ENCODE results near the gene CAPZB.
"Not testable (repeated sequence)": the region's sequence is repeated elsewhere in the genome, so short reads cannot be mapped to it uniquely, and the experiment has no call there.

CAPZB gene

DNA sequence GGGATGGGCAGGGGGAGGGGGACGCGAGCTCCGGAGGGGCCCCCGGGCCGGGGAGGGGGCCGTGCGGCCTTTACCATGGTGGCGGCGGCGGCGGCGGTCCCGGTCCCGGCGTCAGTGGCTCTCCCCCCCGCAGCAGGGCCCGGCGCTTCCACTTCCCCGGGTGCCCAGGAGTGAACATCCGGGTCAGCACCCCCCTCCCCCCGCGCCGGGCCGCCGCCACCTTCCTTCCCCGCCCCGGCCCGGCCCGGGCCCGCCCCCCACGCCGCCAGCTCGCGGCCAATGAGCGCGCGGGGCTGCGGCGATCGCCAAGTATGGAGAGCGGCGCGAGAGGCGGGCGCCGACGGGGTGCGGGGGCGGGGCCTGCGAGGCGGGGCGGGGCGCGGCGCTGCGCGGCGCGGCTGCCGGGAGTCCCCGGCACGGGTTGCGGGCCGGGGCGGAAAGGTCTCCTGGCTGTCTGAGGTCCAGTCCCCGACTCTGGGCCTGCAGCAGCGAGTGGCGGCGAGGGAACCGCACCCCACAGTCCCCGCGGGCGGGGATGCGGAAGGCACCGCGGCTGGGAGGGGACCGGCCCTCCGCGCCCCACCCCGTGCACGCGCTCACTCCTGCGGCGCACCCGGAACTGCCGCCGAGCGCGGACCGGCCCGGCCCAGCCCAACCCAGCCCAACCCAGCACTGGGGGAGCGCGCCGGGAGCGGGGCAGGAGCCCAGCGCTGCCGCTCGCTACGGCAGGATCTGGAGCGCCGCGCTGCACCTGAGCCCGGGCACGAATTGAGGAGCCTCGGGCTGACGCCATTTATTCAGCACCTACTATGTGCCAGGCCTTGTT, at the start of gene CAPZB:
TSS of gene CAPZB (minus strand) at position 178 of the 826 bp plus-strand sequence. CDS start at position 77, 101 bp downstream.
- peak; percentile 76 for DNase-seq

DNA sequence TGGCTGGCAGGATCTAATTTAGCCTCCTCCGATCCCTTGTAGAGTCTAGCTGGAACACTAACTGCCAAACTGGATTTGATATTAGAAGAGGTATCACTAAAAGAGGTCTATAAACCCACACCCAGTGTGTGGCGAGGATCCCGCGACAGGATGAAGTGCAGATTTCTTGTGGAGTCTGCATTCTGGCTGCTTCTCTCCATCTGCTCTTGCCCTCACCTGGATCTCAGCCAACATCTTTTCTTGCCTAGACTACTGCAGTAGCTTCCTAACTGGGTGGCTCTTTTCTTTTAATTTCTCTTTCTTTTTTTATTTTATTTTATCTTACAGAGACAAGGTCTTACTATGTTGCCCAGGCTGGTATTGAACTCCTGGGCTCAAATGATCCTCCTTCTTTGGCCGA, 48.9 kb upstream of the CAPZB start:
- no peak for DNase-seq

DNA sequence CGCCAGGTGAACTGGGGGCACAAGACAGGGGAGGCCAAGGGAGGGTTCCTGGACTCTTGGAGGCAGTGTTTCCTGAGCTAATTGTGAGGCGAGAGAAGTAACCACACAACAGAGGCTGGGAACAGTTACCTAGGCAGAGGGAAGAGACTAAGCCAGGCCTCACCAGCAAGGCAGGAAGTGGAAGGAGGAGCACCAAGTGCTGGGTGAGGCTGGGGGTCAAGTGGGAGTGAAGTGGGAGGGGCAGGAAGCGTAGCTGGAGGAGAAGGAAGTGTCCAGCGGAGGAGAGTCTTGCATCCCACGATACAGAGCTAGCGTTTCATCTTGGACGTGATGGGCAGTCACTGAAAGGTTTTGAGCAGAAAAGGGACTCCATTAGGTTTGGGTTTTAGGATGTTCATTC, 48.3 kb upstream of the CAPZB start:
- no peak for DNase-seq

DNA sequence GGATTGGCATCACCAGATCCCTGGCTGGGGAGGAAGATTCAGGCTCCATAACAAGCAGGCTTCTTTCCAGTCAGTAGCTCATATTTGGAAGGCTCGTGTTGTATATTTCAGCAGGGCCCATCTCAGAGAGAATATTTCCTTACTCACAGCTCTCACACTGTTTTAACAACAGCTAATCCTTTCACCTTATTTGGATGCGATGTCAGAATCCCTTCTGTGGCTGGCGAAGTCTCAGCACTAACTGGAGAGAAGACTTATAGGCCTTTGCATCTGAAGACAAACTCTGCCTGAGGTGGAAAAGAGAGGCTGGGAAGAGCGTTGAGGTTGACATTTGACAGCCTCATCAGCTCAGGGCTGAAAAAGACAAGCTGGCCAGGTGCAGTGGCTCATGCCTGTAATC, 47.2 kb upstream of the CAPZB start:
- DNase-seq = no peak

DNA sequence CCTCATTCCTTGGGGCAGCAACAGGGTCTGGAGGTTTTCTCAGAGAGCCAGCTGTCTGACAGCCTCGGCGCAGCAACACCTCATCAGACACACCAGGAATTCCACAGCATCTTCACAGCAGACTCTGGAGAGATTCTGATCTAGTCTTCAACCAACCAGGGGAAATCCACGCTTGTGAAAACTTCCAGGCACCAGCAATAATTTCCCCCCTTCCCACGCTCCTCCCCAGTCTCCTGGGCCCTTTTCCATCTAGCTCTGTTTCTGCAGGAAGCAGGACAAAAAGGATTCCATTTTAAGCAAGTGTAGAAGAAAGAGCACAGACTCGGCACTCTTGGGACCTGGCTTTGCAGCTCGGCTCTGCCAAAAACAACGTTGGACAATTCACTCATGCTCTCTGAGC, 44.3 kb upstream of the CAPZB start:
- no peak for DNase-seq

DNA sequence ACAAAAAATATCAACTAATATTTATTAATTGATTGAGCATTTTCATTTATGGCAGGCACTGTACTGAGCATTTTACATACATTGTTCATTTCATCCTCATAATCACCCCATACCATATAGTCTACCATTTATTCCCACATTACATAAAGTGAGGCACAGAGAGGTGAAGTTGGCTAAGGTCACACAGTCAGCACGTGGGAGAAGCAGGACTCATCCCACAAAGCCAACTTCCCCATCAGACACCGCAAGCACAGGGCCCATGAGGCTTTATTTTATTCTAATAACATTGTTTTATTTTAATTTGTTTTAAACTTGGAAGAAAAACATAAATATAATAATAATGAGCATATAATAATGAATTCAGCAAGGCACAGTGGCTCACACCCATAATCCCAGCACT, 43.1 kb upstream of the CAPZB start:
- DNase-seq = no peak

DNA sequence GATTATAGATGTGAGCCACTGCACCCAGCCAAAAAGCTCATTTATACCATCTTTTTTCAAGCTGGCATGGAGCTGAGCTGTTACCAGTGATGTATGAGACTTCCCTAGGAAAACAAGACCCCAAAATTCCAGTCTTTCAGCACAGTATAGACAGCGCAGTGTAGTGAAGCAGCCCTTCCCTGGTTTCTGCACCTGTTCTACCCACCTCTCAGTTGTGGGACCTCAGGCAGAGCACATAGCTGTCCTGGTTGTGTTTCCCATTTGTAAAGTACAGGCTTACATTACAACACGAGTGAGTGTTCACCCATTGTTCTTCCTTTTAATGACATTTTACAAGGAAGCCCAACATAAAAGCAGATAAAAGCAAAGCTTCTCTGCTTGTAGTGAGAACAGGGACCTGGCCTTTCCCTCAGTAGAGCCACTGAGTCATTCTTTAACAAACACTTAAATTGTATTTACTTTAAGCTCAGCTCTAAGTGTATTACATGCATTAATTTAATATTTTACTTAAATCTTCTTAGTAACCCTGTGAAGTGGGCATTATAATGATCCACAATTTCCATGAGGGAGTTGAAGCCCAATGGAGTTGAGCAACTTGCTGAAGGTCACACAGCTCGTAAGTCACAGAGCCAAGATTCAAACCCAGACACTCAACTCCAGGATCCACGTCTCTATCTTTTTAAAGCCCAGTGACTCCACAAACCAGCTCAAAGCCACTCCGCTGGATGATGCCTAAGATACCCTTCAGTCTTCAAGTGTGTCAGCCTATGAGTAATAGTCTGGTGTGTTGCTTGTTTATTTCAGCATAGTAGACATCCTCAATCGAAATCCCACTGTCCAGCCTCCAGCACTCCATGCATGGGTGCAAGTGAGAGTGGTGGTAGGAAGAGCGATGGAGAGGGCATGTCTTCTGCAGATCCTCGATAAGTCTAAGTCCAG, 40.5 kb upstream of the CAPZB start:
- no peak for DNase-seq

DNA sequence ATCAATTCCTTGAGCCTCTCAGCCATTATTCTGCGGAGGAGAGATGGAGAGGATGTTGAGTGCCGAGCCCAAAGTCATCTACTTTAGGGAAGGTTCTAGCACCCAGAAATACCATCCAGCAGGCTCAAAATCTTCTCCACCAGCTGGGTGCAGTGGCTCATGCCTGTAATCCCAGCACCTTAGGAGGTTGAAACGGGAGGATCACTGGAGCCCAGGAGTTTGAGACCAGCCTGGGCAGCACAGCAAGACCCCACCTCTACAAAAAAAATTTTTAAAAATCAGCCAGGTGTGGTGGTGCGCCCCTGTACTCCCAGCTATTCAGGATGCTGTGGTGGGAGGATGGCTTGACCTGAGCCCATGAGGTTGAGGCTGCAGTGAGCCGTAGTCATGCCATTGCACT, 39.5 kb upstream of the CAPZB start:
- no peak for DNase-seq

DNA sequence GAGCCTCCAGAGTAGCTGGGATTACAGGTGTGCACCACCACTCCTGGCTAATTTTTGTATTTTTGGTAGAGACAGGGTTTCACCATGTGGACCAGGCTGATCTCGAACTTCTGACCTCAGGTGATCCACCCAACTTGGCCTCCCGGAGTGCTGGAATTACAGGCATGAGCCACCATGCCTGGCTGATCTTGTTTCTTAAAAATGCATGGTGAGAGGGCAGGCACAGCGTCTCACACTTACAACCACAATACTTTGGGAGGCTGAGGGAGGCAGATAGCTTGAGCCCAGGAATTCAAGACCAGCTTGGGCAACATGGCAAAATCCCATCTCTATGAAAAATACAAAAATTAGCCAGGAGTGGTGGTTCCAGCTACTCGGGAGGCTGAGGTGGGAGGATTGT, 37.2 kb upstream of the CAPZB start:
- DNase-seq = not testable (repeated sequence)

DNA sequence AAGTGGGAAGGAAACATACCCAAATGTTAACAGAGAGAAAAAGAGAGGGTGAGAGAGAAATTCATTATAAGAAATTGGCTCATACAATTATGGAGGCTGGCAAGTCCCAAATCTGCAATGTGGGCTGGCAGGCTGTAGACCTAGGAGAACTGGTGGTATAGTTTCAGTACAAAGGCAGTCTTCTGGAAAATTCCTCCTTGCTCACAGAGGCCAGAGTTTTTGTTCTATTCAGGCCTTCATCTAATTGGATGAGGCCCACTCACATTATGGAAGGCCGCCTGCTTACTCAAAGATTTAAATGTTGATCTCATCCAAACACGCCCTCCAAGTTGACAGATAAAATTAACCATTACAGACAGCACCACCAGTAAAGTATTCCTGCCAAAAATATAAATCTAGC, 36.1 kb upstream of the CAPZB start:
- no peak for DNase-seq

DNA sequence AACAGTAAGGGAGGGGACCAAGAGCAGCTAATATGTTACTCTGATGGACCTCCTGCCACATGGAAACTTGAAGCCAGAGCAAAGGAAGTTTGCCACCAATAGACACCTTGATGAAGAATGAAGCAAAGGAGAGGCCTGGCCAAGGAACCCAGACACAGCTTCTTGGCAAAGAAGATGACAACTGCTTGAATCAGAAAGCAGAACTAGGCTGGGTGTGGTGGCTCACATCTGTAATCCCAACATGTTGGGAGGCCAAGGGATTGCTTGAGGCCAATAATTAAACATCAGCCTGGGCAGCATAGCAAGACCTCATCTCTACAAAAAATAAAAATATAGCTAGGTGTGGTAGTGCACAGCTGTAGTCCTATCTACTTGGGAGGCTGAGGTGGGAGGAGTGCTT, 31.7 kb upstream of the CAPZB start:
- no peak for DNase-seq

DNA sequence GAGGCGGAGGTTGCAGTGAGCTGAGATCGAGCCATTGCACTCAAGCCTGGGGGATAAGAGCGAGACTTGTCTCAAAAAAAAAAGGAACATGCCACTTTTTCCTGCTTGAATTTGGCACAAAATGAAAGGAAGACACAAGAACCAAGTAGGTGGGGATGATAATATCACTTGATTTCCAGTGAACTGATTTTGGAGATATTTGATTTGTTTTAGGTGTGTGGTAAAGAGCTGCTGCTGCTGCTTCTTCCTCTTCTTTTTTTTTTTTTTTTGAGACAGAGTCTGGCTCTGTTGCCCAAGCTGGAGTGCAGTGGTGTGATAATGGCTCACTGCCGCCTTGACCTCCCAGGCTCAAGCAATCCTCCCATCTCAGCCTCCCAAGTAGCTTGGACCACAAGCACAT, 29.9 kb upstream of the CAPZB start:
- DNase-seq = no peak

DNA sequence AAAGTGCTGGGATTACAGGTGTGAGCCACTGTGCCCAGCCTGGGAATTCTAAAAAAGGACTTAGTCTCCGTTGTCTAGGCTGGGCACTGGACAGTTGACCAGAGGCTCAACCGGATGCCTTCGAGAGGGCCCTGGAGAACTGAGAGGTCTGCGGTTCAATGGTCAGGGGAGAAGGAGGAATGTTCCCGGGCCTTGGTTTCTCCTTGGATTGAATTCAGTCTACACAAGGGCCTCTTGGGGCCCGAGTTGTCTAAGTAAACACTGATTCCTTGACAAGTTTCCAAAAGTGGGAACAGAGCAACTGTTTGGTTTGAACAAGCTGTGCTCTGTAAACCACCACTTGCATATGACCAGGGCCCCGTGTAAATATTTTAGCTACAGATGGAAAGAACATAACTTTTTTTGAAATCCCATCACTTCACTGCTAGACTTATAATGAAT, 29.1 kb upstream of the CAPZB start:
- DNase-seq = no peak

DNA sequence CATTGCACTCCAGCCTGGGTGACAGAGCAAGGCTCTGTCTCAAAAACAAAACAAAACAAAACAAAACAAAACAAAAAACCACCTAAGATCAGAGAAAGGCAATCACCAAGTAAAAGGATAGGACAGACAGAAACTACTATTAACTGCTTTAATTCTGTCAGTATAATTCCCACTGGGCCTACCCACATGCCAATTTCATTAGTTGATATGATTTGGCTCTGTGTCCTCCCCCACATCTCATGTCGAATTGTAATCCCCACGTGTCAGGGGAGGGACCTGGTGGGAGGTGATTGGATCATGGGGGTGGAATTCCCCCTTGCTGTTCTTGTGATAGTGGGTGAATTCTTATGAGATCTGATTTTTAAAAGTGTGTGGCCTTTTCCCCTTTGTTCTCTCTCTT, 27.2 kb upstream of the CAPZB start:
- DNase-seq = no peak

DNA sequence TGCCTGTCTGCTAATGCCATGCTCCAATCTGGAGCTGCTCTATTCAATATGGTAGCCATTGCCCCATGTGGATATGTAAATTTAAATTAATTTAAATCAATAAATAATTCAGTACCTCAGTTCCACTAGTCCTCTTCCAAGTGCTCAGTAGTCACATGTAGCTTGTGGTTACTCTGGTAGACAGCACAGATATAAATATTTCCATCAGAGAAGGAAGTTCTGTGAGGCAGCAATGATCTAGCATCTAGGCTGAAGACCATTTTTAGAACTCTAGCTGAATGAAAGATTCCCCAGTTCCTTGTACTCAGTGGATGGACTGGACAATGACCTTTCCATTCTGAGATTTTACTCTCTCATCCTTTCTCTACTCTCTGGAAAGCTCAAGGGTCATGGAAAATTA, 25.8 kb upstream of the CAPZB start:
- no peak for DNase-seq

DNA sequence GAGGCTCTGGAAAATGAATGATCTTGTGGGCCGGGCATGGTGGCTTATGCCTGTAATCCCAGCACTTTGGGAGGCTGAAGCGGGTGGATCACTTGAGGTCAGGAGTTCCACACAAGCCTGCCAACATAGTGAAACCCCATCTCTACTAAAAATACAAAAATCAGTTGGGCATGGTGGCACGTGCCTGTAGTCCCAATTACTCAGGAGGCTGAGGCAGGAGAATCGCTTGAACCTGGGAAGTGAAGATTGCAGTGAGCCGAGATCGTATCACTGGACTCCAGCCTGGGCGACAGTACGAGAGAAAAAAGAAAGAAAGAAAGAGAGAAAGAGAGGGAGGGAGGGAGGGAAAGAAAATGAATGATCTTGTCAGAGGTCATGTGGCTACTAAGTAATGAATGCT, 24.3 kb upstream of the CAPZB start:
- DNase-seq = not testable (repeated sequence)

DNA sequence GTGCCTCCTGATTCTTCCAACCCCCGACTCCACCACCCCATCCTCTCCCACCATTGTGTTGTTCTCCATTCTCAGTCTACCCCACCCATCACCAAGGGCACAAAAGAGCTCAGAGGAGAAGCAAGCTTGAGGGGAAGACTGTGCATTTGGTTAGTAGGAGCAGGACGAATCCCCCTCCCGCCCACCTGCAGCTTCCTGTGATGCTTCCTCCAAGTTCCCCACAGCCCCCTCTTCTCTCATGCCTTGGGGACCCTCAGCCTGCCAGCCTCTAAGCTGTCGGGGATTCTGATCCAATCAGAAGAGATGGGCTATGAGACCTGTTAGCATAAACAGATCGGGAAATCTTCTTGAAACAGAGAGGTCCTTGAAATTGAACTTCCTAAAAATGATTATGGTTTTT, 22.2 kb upstream of the CAPZB start:
- no peak for DNase-seq

DNA sequence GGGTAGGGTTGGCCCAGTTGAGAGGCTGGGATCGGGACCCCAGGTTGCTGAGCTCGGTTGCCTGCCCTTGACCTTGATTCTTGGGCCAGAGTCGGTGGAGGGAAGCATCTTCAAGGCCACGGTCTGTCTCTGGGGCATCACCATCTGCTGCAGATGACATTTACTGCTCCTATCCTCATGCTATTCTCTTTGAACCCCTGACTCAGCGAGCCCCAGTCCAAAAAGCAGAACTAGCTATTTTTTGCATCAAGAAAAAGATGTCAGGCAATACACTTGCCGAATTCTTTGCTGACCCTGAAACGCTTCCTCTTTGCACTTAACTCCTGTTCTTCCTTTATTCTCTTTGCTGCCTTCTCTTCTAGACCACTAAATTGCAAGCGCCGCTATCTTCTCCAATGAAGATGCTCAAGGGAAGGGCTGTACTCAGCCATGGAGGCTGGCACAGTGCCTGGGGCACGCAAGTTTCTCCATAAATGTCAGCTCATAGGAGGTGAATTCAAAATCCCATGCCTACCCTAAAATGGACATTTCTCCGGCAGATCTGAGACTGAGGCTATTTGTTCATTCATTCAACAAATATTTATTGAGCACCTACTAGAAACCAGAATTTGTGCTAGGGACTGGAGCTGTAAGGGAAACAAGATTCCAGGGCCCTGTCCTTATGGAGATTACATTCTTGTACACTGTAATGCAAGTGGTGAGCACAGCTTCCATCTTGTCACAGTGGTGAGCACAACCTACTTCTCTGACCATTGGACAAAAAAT, 20.5 kb upstream of the CAPZB start:
- no peak for DNase-seq

DNA sequence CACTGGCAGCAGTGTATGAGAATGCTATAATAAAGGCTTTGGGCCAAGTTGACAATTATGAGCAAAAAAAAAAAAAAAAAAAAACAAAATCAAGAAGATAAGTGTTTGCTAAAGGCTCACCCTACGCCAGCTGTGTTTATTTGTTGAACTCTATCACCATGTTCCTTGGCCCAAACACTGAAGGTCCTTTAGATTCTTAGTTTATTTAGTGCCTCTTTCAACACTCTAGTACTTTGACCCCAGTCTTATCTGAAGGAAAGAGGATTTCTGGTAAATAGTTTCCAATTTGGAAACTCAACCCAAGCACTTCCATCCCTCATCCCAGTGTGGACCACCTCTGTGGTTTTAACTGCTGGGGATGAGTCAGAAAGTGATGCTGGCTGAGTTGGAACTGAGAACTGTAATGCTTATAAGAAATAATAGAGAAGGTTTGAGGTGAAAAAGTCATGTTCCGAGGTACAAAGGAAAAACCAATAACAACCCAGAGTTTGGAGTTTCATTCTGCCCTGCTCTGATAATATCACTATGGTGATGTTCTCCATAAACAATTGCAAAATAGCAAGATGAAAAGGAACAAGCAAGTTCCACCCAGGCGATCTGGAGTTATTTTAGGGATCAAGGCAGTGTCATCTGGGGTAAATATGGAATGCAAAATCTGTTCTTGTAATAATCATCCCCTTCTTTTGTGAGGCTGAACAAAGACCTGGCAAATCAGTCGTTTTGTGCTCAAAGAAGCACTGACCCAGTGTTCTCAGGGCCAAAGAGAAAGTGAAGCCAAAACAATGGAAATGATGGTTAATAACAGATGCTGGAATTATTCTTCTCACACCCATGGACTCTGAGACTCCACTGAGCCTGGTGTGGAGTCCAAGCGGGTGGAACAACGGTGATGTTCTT, 19.7 kb upstream of the CAPZB start:
- no peak for DNase-seq

DNA sequence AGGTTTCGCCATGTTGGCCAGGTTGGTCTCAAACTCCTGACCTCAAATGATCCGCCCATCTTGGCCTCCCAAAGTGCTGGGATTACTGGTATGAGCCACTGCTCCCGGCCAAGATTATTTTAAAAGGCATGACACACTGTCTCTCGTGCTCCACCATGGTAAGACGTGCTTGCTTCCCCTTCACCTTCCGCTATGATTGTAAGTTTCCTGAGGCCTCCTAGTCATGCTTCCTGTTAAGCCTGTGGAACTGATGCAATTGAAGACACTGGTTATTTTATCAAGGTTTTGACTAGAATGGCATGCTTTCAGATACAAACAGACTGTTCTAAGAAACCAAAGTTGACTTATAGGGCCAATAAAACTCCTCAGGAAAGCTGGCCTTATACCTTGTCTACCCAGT, 16.9 kb upstream of the CAPZB start:
- not testable (repeated sequence) for DNase-seq

DNA sequence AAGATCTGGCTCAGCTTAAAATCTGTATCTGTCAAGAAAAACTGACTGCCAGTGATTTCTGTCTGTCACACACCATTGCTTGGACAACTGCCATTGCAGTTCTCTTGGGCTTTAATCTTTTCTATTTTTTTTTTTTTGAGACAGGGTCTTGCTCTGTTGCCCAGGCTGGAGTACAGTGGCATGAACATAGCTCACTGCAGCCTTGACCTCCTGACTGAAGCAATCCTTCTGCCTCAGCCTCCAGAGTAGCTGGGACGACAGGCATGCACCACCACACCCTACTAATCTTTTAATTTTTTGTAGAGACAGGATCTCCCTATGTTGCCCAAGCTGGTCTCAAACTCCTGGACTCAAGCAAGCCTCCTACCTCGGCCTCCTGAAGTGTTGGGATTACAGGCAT, 14.5 kb upstream of the CAPZB start:
- not testable (repeated sequence) for DNase-seq

DNA sequence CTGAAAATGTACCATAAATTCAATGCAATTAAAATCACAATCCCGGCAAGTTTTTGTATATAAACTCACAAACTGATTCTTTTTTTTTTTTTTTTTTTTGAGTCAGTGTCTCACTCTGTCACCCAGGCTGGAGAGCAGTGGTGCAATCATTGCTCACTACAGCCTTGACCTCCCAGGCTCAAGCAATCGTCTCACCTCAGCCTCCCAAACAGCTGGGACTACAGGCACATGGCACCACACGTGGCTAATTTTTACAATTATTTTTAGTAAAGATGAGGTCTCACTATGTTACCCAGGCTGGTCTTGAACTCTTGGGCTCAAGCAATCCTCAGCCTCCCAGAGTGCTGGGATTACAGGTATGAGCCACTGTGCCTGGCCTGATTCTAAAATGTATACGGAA, 12.1 kb upstream of the CAPZB start:
- not testable (repeated sequence) for DNase-seq

Data from NCI-H1048 (cell line).